ENCODE measurements around the gene MED10. TPM values are rescaled to one million over a fixed set of nuclear protein-coding genes. Genes with fewer than 3 reads are reported as not detected.

MED10 gene
- total and polyA plus RNA-seq, 2 donors (not counting 3 experiments of a cell fraction or from before 2014, with no cell fraction given), result 55.6 to 56.3 TPM

GRCh38 chr5:6328173-6328572, 50.2 kb downstream of the MED10 start:
- dilution Hi-C loops (cut with MboI; ENCODE audit: extremely low pct_ligation_motif_present, low sequenced_read_pairs), result no loop called here
- BruUV-seq (replicated peaks), result no TSS peak
- POLR2A ChIA-PET, result no interaction called here

More at GRCh38 chr5:6328173-6328572, 50.2 kb downstream of the MED10 start:
- Histone ChIP-seq H3K4me1 (ENCODE audit: control insufficient read depth, extremely low read depth, insufficient read depth, low read length) (no peaks in the 10 kb centered on the region), H2AFZ (ENCODE audit: low read depth, low read length) (no peak overlapping the region), H3K9ac (replicated peaks; ENCODE audit: extremely low read depth, insufficient read depth, low read length) (no peak overlapping the region), H3K36me3 (ENCODE audit: control insufficient read depth in 2 of 2, extremely low read depth in 1 of 2, insufficient read depth in 2 of 2, low read length in 2 of 2) (no peaks in the 10 kb centered on the region), H3K79me2 (ENCODE audit: control insufficient read depth, insufficient read depth, low read length) (no peaks in the 10 kb centered on the region), H3K9me1 (replicated peaks; ENCODE audit: control insufficient read depth, extremely low read depth, insufficient read depth, low read length) (no peaks in the 10 kb centered on the region), H3K4me3 (replicated peaks in 1 of 3; ENCODE audit: insufficient read depth in 1 of 3, low read depth in 1 of 3, low read length in 3 of 3) (no peak overlapping the region), H3K27ac (ENCODE audit: insufficient read depth, low read depth, low read length) (no peak overlapping the region), H4K20me1 (replicated peaks; ENCODE audit: control insufficient read depth, extremely low read depth, insufficient read depth, low read length) (no peaks in the 10 kb centered on the region), H3K9me3 (replicated peaks; ENCODE audit: control insufficient read depth, insufficient read depth, low read length) (no peaks in the 10 kb centered on the region), H3K27me3 (ENCODE audit: control insufficient read depth in 2 of 2, insufficient read depth in 2 of 2, low read length in 2 of 2) (no peaks in the 10 kb centered on the region), H3K4me2 (ENCODE audit: insufficient read depth, low read length) (no peak overlapping the region)
- intact Hi-C loops (cut with micrococcal nuclease), result no loop called here
- FAIRE-seq (no peak), DNase-seq (ENCODE audit: low read depth, low spot score) (peak; percentile 27)
- CTCF ChIA-PET, result interaction anchor here (0.7 kb wide), 1 partner anchor 107 kb away, joined by 5 read pairs; no protein-coding TSS in a partner anchor
- TF ChIP-seq GATA2 (IDR thresholded peaks at IDR 0.05; ENCODE audit: insufficient read depth, insufficient read length, low read depth, low read length), result no peak
- no peak for TF ChIP-seq MYC (IDR thresholded peaks at IDR 0.05; ENCODE audit: low read depth, low read length)
- TF ChIP-seq POLR2AphosphoS5 (IDR thresholded peaks at IDR 0.05; ENCODE audit: insufficient read depth, low read depth, low read length), result no peak
- no peak for TF ChIP-seq CTCF (IDR thresholded peaks at IDR 0.05; ENCODE audit: extremely low read depth in 1 of 2, insufficient read depth in 1 of 2, low read depth in 1 of 2, low read length in 2 of 2)
- TF ChIP-seq POLR2A (IDR thresholded peaks at IDR 0.05; ENCODE audit: low read depth, low read length), result no peak
- no peak for TF ChIP-seq MAX (IDR thresholded peaks at IDR 0.05; ENCODE audit: insufficient read depth, insufficient read length)
- no peak for TF ChIP-seq FOS (IDR thresholded peaks at IDR 0.05; ENCODE audit: borderline replicate concordance, insufficient read depth, low read length)
- no peak for TF ChIP-seq EZH2 (IDR thresholded peaks at IDR 0.05; ENCODE audit: borderline replicate concordance, low read depth, low read length, severe bottlenecking)
- no peak for TF ChIP-seq JUN (IDR thresholded peaks at IDR 0.05; ENCODE audit: borderline replicate concordance, insufficient read depth, insufficient read length, low read depth)

All from endothelial cell of umbilical vein (primary cell).